Measurements from ENCODE around the gene MAEA. TPM values are rescaled to one million over a fixed set of nuclear protein-coding genes. Genes with fewer than 3 reads are reported as not detected.

MAEA gene
- total and polyA plus RNA-seq, 4 experiments from 2014 or later: 54.1 to 106 (median 85.8) TPM

GRCh38 chr4:1340181-1340747, 50.6 kb downstream of the MAEA start:
- ChIA-PET CTCF (ENCODE audit: partially characterized antibody) (interaction anchor here (0.8 kb wide), 1 partner anchor 16 kb away, joined by 4 read pairs; no protein-coding TSS in a partner anchor), POLR2A (ENCODE audit: partially characterized antibody) (interaction anchor here (1.9 kb wide), 1 partner anchor 10 kb away, joined by 14 read pairs; no protein-coding TSS in a partner anchor)
- intact Hi-C loops (cut with micrococcal nuclease): no loop called here
- H3K27ac Mint-ChIP-seq: no peak overlapping the region
- Histone ChIP-seq H3K27ac (ENCODE audit: low read depth, low read length) (no peak overlapping the region), H3K9me3 (ENCODE audit: control insufficient read depth in 1 of 2, low read length in 2 of 2) (no peaks in the 10 kb centered on the region), H3K4me1 (ENCODE audit: insufficient read depth, low read length) (peaks cover 8% of the 10 kb centered on the region), H3K36me3 (ENCODE audit: insufficient read depth, low read length) (peaks cover 49% of the 10 kb centered on the region), H3K4me3 (ENCODE audit: low read length in 2 of 2) (no peak overlapping the region), H3K27me3 (ENCODE audit: insufficient read depth, low read length) (no peaks in the 10 kb centered on the region)
- peak in 1 of 5 donors; percentile 27 for DNase-seq
- H3K27me3 Mint-ChIP-seq: no peaks in the 10 kb centered on the region
- H3K9me3 Mint-ChIP-seq: no peaks in the 10 kb centered on the region
- peaks cover 13 to 30% (median 18%) of the 10 kb centered on the region in 4 donors for H3K4me1 Mint-ChIP-seq
- no peak overlapping the region for H3K4me3 Mint-ChIP-seq
- peaks cover 30 to 44% of the 10 kb centered on the region in 2 donors for H3K36me3 Mint-ChIP-seq

GRCh38 chr4:1340861-1341260, 51.2 kb downstream of the MAEA start:
- Histone ChIP-seq H3K9me3 (ENCODE audit: control insufficient read depth in 1 of 2, low read length in 2 of 2) (no peaks in the 10 kb centered on the region), H3K27me3 (ENCODE audit: insufficient read depth, low read length) (no peaks in the 10 kb centered on the region), H3K4me3 (ENCODE audit: low read length in 2 of 2) (no peak overlapping the region), H3K4me1 (ENCODE audit: insufficient read depth, low read length) (peaks cover 14% of the 10 kb centered on the region), H3K36me3 (ENCODE audit: insufficient read depth, low read length) (peaks cover 49% of the 10 kb centered on the region), H3K27ac (ENCODE audit: low read depth, low read length) (no peak overlapping the region)
- ChIA-PET POLR2A (ENCODE audit: partially characterized antibody) (interaction anchor here (0.6 to 1.9 kb wide), 2 partner anchors 11 to 96 kb away, joined by 3 to 14 read pairs; no protein-coding TSS in a partner anchor), CTCF (ENCODE audit: partially characterized antibody) (no interaction called here)
- Mint-ChIP-seq H3K4me1 (peaks cover 17 to 36% (median 23%) of the 10 kb centered on the region in 4 donors), H3K9me3 (no peaks in the 10 kb centered on the region), H3K27me3 (no peaks in the 10 kb centered on the region), H3K27ac (peak overlapping the region in 2 of 7 donors; percentile 17 to 29), H3K4me3 (no peak overlapping the region), H3K36me3 (peaks cover 30 to 48% of the 10 kb centered on the region in 2 donors)
- peak in 1 of 5 donors; percentile 28 for DNase-seq
- intact Hi-C loops (cut with micrococcal nuclease): no loop called here

- intact Hi-C loops (cut with micrococcal nuclease): no loop called here
- H3K4me3 Mint-ChIP-seq: no peak overlapping the region
- no peak for DNase-seq
- Histone ChIP-seq H3K4me1 (ENCODE audit: insufficient read depth, low read length) (peaks cover 15% of the 10 kb centered on the region), H3K4me3 (ENCODE audit: low read length in 2 of 2) (no peak overlapping the region), H3K27me3 (ENCODE audit: insufficient read depth, low read length) (no peaks in the 10 kb centered on the region), H3K27ac (ENCODE audit: low read depth, low read length) (no peak overlapping the region), H3K36me3 (ENCODE audit: insufficient read depth, low read length) (peaks cover 39% of the 10 kb centered on the region), H3K9me3 (ENCODE audit: control insufficient read depth in 1 of 2, low read length in 2 of 2) (no peaks in the 10 kb centered on the region)
- ChIA-PET POLR2A (ENCODE audit: partially characterized antibody) (no interaction called here), CTCF (ENCODE audit: partially characterized antibody) (no interaction called here)
- no peaks in the 10 kb centered on the region for H3K9me3 Mint-ChIP-seq
- H3K36me3 Mint-ChIP-seq: peaks cover 22 to 42% of the 10 kb centered on the region in 2 donors
- H3K4me1 Mint-ChIP-seq: peaks cover 17 to 30% (median 21%) of the 10 kb centered on the region in 4 donors
- peak overlapping the region in 2 of 7 donors; percentile 31 to 46 for H3K27ac Mint-ChIP-seq
- H3K27me3 Mint-ChIP-seq: no peaks in the 10 kb centered on the region
Measured at GRCh38 chr4:1342003-1342402, 52.3 kb downstream of the MAEA start.

DNA sequence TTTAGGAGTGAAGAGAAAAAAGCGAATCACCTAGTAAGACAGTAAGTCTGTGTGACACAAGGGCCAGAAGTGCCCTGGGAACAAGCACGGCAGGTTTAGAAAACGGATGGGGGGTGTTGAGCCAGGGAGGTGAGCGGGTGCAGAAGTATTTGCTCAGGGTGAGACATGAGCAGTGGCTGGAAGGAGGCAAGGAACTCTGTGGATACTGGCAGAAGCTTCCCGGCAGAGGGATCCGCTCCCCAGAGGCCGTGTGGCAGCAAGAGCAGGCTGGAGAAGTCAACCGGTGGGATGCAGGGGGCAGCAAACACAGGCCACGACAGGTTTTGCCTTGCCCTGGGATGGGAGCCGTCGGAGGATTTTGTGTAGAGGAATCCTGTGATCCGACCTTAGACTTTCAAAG, 55.0 kb downstream of the MAEA start:
- ChIA-PET POLR2A (ENCODE audit: partially characterized antibody) (interaction anchor here (1.7 to 4.2 kb wide), 4 partner anchors 13 to 207 kb away, joined by 4 to 146 read pairs (median 52); partner anchors contain the start of gene CTBP1), CTCF (ENCODE audit: partially characterized antibody) (interaction anchor here (1.3 to 3.4 kb wide), 3 partner anchors 11 to 35 kb away, joined by 3 to 21 read pairs (median 8); no protein-coding TSS in a partner anchor)
- H3K4me3 ChIP-seq (ENCODE audit: low read length in 2 of 2): no peak overlapping the region
- H3K4me1 ChIP-seq (ENCODE audit: insufficient read depth, low read length): peaks cover 29% of the 10 kb centered on the region
- Mint-ChIP-seq H3K36me3 (peaks cover 14 to 27% of the 10 kb centered on the region in 2 donors), H3K27ac (peak overlapping the region; percentile 27 to 93 (median 89)), H3K4me1 (peaks cover 19 to 43% (median 22%) of the 10 kb centered on the region in 4 donors), H3K9me3 (no peaks in the 10 kb centered on the region), H3K4me3 (peak overlapping the region; percentile 32 to 95 (median 80)), H3K27me3 (no peaks in the 10 kb centered on the region)
- no peaks in the 10 kb centered on the region for H3K9me3 ChIP-seq (ENCODE audit: control insufficient read depth in 1 of 2, low read length in 2 of 2)
- peak in 1 of 5 donors; percentile 40 for DNase-seq
- peaks cover 12% of the 10 kb centered on the region for H3K36me3 ChIP-seq (ENCODE audit: insufficient read depth, low read length)
- no peaks in the 10 kb centered on the region for H3K27me3 ChIP-seq (ENCODE audit: insufficient read depth, low read length)
- no peak overlapping the region for H3K27ac ChIP-seq (ENCODE audit: low read depth, low read length)
- intact Hi-C loops (cut with micrococcal nuclease): loop anchor here (5.0 kb wide), 3 partner anchors 77 to 528 kb away; partner anchors contain the start of genes NSD2 and SLBP

GRCh38 chr4:1345903-1346780, 56.5 kb downstream of the MAEA start:
- DNase-seq: peak; percentile 53 to 78 (median 63)
- H3K4me3 ChIP-seq (ENCODE audit: low read length in 2 of 2): peak overlapping the region; percentile 36 to 81
- peak overlapping the region; percentile 88 to 98 (median 95) for H3K4me3 Mint-ChIP-seq
- no peaks in the 10 kb centered on the region for H3K27me3 Mint-ChIP-seq
- intact Hi-C loops (cut with micrococcal nuclease): loop anchor here (1.0 to 5.0 kb wide), 11 partner anchors 16 to 526 kb away; partner anchors contain the start of genes CTBP1, FGFRL1, NSD2 and SLBP
- CTCF ChIA-PET (ENCODE audit: partially characterized antibody): interaction anchor here (0.6 to 3.8 kb wide), 24 partner anchors 10 to 259 kb away, joined by 3 to 29 read pairs (median 5); partner anchors contain the start of genes CTBP1 and MAEA
- H3K36me3 ChIP-seq (ENCODE audit: insufficient read depth, low read length): peaks cover 2% of the 10 kb centered on the region
- peaks cover 29% of the 10 kb centered on the region for H3K4me1 ChIP-seq (ENCODE audit: insufficient read depth, low read length)
- no peaks in the 10 kb centered on the region for H3K27me3 ChIP-seq (ENCODE audit: insufficient read depth, low read length)
- H3K4me1 Mint-ChIP-seq: peaks cover 21 to 54% (median 24%) of the 10 kb centered on the region in 4 donors
- peaks cover 11 to 20% of the 10 kb centered on the region in 2 donors for H3K36me3 Mint-ChIP-seq
- peaks cover 0 to 1% (median 0%) of the 10 kb centered on the region in 8 donors for H3K9me3 Mint-ChIP-seq
- H3K27ac Mint-ChIP-seq: peak overlapping the region; percentile 91 to 98 (median 94)
- POLR2A ChIA-PET (ENCODE audit: partially characterized antibody): interaction anchor here (0.6 to 4.2 kb wide), 28 partner anchors 10 to 564 kb away, joined by 3 to 146 read pairs (median 7); partner anchors contain the start of genes CTBP1, FGFRL1, GAK and MAEA
- peak overlapping the region; percentile 83 for H3K27ac ChIP-seq (ENCODE audit: low read depth, low read length)
- H3K9me3 ChIP-seq (ENCODE audit: control insufficient read depth in 1 of 2, low read length in 2 of 2): no peaks in the 10 kb centered on the region

DNA sequence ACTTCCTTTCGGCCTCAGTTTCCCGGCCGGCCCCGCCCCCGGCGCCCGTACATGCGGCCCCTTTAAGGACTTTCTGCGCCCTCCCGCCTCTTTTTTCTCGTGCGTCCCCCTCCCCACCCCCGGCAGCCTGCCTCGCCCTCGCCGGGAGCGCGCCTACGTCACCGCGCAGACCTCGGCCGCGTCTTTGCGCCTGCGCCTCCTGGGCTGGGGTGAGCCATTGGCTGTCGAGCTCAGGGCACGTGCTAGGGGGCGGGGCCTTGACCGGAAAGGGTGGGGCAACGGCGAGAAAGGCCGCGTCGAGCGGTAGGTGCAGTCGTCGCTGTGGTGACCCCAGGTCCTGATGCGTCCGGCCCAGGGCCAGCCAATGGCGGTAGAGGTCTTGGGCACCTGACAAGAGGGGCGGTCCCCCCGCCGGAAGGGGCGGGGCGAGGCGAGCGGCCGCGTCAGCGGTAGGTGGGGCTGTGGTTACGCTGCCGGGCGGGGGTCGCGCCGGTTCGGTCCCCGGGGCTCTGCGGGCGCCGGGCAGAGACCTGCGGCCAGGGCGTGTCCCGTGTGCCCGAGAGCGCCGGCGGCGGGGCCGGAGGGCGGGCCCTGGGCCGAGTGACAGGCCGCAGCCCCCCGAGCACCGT, 57.2 kb downstream of the MAEA start, which contains the start of gene UVSSA:
TSS of gene UVSSA (plus strand) at position 428 of the 629 bp plus-strand sequence. CDS start 884 bp downstream, outside the sequence.
- H3K4me1 ChIP-seq (ENCODE audit: insufficient read depth, low read length): peaks cover 34% of the 10 kb centered on the region
- intact Hi-C loops (cut with micrococcal nuclease): loop anchor here (1.0 to 5.0 kb wide), 12 partner anchors 17 to 525 kb away; partner anchors contain the start of genes CTBP1, FGFRL1, MAEA and NSD2
- H3K27ac ChIP-seq (ENCODE audit: low read depth, low read length): peak within 1 kb of the TSS; percentile 83
- Mint-ChIP-seq H3K36me3 (peaks cover 9 to 22% of the 10 kb centered on the region in 2 donors), H3K4me1 (peaks cover 25 to 60% (median 29%) of the 10 kb centered on the region in 4 donors), H3K27me3 (no peaks in the 10 kb centered on the region), H3K27ac (peak within 1 kb of the TSS; percentile 91 to 98 (median 95)), H3K4me3 (peak within 1 kb of the TSS; percentile 91 to 98 (median 95)), H3K9me3 (peaks cover 0 to 1% (median 0%) of the 10 kb centered on the region in 8 donors)
- H3K27me3 ChIP-seq (ENCODE audit: insufficient read depth, low read length): no peaks in the 10 kb centered on the region
- H3K36me3 ChIP-seq (ENCODE audit: insufficient read depth, low read length): no peaks in the 10 kb centered on the region
- ChIA-PET CTCF (ENCODE audit: partially characterized antibody) (interaction anchor here (0.6 to 3.8 kb wide), 16 partner anchors 14 to 259 kb away, joined by 3 to 29 read pairs (median 8); partner anchors contain the start of genes CTBP1 and MAEA), POLR2A (ENCODE audit: partially characterized antibody) (interaction anchor here (0.6 to 4.2 kb wide), 26 partner anchors 9 to 565 kb away, joined by 3 to 146 read pairs (median 8); partner anchors contain the start of genes CTBP1, FGFRL1, GAK and MAEA)
- peak; percentile 100 for DNase-seq
- H3K4me3 ChIP-seq (ENCODE audit: low read length in 2 of 2): peak within 1 kb of the TSS; percentile 36 to 81
- H3K9me3 ChIP-seq (ENCODE audit: control insufficient read depth in 1 of 2, low read length in 2 of 2): no peaks in the 10 kb centered on the region
